Right lobe of liver (tissue), 4 donors: Measurements from ENCODE around the gene NHSL2.

Experiments used
- CTCF ChIP-seq, 4 donors: fragments of 200-600 bp in 3 of 4; fragments of 450-650 bp in 1 of 4; IDR thresholded peaks; one replicate each; pipeline versions ENCODE4 v1.5.1 to v1.8.0; 2016 to 2022; ENCODE audit warnings: antibody characterized with exemption in 4 of 4, mild to moderate bottlenecking in 2 of 4
- POLR2A ChIP-seq: fragments of 450-650 bp; IDR thresholded peaks from one replicate; pipeline ENCODE4 v1.6.1; 2017; ENCODE audit warnings: antibody characterized with exemption, mild to moderate bottlenecking
- donor health status: DM: no; HTN: no; CAD: no.
- donor health status: DM: no; HTN: no; CAD: no.
- donor health status: DM: no; HTN: yes; CAD: no.

GRCh38 chrX:72094894-72095293 lies 184.2 kb downstream of the NHSL2 start:
- TF ChIP-seq CTCF (IDR thresholded peaks at IDR 0.05) (no peak), POLR2A (no peak)
